HepG2 (cell line): Measurements from ENCODE around the gene HS6ST1.
"Not testable (repeated sequence)": the region's sequence is repeated elsewhere in the genome, so short reads cannot be mapped to it uniquely, and the experiment has no call there.

Source experiments
- IKZF1 ChIP-seq: fragments of 450-650 bp; IDR thresholded peaks from 2 replicates; pipeline ENCODE4 v1.7.1; 2016
- NR2F2 ChIP-seq: IDR thresholded peaks from 2 replicates; pipeline ENCODE4 v1.6.1; 2012; ENCODE audit warnings: low read depth, inconsistent platforms, borderline replicate concordance
- PBX2 ChIP-seq: IDR thresholded peaks from 2 replicates; pipeline ENCODE4 v1.6.1; 2016; ENCODE audit warnings: control low read depth
- SIN3A ChIP-seq: IDR thresholded peaks from 2 replicates; pipeline ENCODE4 v1.6.1; 2011; ENCODE audit warnings: low read depth, mild to moderate bottlenecking, control low read depth, low read length, borderline replicate concordance
- ZFP90 ChIP-seq: sonication (generic); formaldehyde crosslinking; IDR thresholded peaks from 2 replicates; pipeline ENCODE4 v1.8.0; 2022; ENCODE audit warnings: missing genetic modification reagents, mild to moderate bottlenecking, inconsistent platforms, borderline replicate concordance

- not testable (repeated sequence) for TF ChIP-seq SIN3A; NR2F2; ZFP90 (CRISPR knock-in tag); IKZF1; PBX2 (CRISPR knock-in tag)
Observed at GRCh38 chr2:128268145-128268544, 50.5 kb downstream of the HS6ST1 start.
